OCI-M2 (cell line): ENCODE data around the gene GUCY2D.
"Not testable (repeated sequence)": the region's sequence is repeated elsewhere in the genome, so short reads cannot be mapped to it uniquely, and the experiment has no call there.

Experiments
- DNase-seq: peaks from one replicate; lab custom pipeline; 2025; ENCODE audit not compliant: unreplicated experiment; lab: John Stamatoyannopoulos, UW

The GUCY2D gene

GRCh38 chr17:8015236-8015956 lies 13.0 kb downstream of the GUCY2D start:
- no peak for DNase-seq

- DNase-seq: no peak
These were observed 13.7 kb downstream of the GUCY2D start for GRCh38 chr17:8015957-8016631.

- no peak for DNase-seq
These were observed 14.4 kb downstream of the GUCY2D start for GRCh38 chr17:8016632-8017424.

GRCh38 chr17:8018436-8018835 lies 16.0 kb downstream of the GUCY2D start:
- DNase-seq: no peak

- no peak for DNase-seq
These were observed 16.8 kb downstream of the GUCY2D start for GRCh38 chr17:8019166-8019565.

GRCh38 chr17:8019665-8020650 lies 17.5 kb downstream of the GUCY2D start:
- DNase-seq: no peak

- DNase-seq: no peak
These were observed 18.6 kb downstream of the GUCY2D start for GRCh38 chr17:8020776-8021564.

- DNase-seq: no peak
These were observed 19.3 kb downstream of the GUCY2D start for GRCh38 chr17:8021565-8022359.

- no peak for DNase-seq
These were observed 20.1 kb downstream of the GUCY2D start for GRCh38 chr17:8022360-8023003.

- not testable (repeated sequence) for DNase-seq
These were observed 21.7 kb downstream of the GUCY2D start for GRCh38 chr17:8024161-8024560.

- no peak for DNase-seq
These were observed 22.9 kb downstream of the GUCY2D start for GRCh38 chr17:8025176-8025911.

- DNase-seq: no peak
These were observed 26.7 kb downstream of the GUCY2D start for GRCh38 chr17:8029121-8029520.

- no peak for DNase-seq
These were observed 28.8 kb downstream of the GUCY2D start for GRCh38 chr17:8031261-8031661.

- no peak for DNase-seq
These were observed 29.5 kb downstream of the GUCY2D start for GRCh38 chr17:8031950-8032349.

- no peak for DNase-seq
These were observed 30.0 kb downstream of the GUCY2D start for GRCh38 chr17:8032442-8032841.

GRCh38 chr17:8038954-8039610 lies 36.7 kb downstream of the GUCY2D start, which contains the start of gene ALOX15B:
Gene ALOX15B, plus strand, starts transcription at chr17:8039059. Its CDS starts 97 bp downstream, at chr17:8039156.
- no peak for DNase-seq

GRCh38 chr17:8039611-8040168 lies 37.3 kb downstream of the GUCY2D start:
- DNase-seq: no peak
